GM12864 (cell line): ENCODE measurements around the gene THSD1.

Source experiments
- DNase-seq: peaks from one replicate; pipeline ENCODE4 v3.0.0-alpha.2; 2011; ENCODE audit warnings: low read depth
- H3K4me3 ChIP-seq: 2 replicates; pipeline ENCODE4 v1.5.1; 2011; ENCODE audit warnings: mild to moderate bottlenecking, low read depth, low read length, control low read depth
- CTCF ChIP-seq: IDR thresholded peaks from 2 replicates; pipeline ENCODE4 v1.5.1; 2011; ENCODE audit warnings: low read depth, mild to moderate bottlenecking, moderate library complexity, low read length, control low read depth, inconsistent platforms; ENCODE audit errors: missing control alignments

The THSD1 gene

GRCh38 chr13:52394586-52394985, 11.4 kb downstream of the THSD1 start:
- DNase-seq = no peak
- no peak for TF ChIP-seq CTCF
- no peak overlapping the region for H3K4me3 ChIP-seq

GRCh38 chr13:52393572-52394357, 12.2 kb downstream of the THSD1 start:
- no peak overlapping the region for H3K4me3 ChIP-seq
- DNase-seq = no peak
- TF ChIP-seq CTCF = no peak

GRCh38 chr13:52387721-52388120, 18.3 kb downstream of the THSD1 start:
- H3K4me3 ChIP-seq = no peak overlapping the region
- no peak for TF ChIP-seq CTCF
- no peak for DNase-seq

- no peak for TF ChIP-seq CTCF
- no peak overlapping the region for H3K4me3 ChIP-seq
- DNase-seq = no peak
These were observed 20.1 kb downstream of the THSD1 start for GRCh38 chr13:52385870-52386269.

GRCh38 chr13:52383366-52383765, 22.6 kb downstream of the THSD1 start:
- H3K4me3 ChIP-seq = no peak overlapping the region
- TF ChIP-seq CTCF = no peak
- DNase-seq = no peak

- H3K4me3 ChIP-seq = no peak overlapping the region
- no peak for TF ChIP-seq CTCF
- no peak for DNase-seq
These were observed 27.7 kb downstream of the THSD1 start for GRCh38 chr13:52378312-52378711.

GRCh38 chr13:52377898-52378297, 28.1 kb downstream of the THSD1 start:
- no peak for DNase-seq
- no peak for TF ChIP-seq CTCF

More at GRCh38 chr13:52377898-52378297, 28.1 kb downstream of the THSD1 start:
- no peak overlapping the region for H3K4me3 ChIP-seq
